Activated CD4-positive, CD25-positive, alpha-beta regulatory T cell treated with anti-CD3 and anti-CD28 coated beads, Interleukin-2, amount 50 U/mL, for 24 hours (primary cell): Measurements from ENCODE around the gene DPH1.
A peak's percentile ranks its signal among the peaks of the same experiment; 100 is the strongest.

Experiments
- ATAC-seq, 2 donors: fragments of 150-1000 bp; cut with Tn5 transposase; one replicate each; pipeline ENCODE4 v1.10.0; 2021; ENCODE audit warnings: mild to moderate bottlenecking in 1 of 2, moderate library complexity in 1 of 2

Gene DPH1

DNA sequence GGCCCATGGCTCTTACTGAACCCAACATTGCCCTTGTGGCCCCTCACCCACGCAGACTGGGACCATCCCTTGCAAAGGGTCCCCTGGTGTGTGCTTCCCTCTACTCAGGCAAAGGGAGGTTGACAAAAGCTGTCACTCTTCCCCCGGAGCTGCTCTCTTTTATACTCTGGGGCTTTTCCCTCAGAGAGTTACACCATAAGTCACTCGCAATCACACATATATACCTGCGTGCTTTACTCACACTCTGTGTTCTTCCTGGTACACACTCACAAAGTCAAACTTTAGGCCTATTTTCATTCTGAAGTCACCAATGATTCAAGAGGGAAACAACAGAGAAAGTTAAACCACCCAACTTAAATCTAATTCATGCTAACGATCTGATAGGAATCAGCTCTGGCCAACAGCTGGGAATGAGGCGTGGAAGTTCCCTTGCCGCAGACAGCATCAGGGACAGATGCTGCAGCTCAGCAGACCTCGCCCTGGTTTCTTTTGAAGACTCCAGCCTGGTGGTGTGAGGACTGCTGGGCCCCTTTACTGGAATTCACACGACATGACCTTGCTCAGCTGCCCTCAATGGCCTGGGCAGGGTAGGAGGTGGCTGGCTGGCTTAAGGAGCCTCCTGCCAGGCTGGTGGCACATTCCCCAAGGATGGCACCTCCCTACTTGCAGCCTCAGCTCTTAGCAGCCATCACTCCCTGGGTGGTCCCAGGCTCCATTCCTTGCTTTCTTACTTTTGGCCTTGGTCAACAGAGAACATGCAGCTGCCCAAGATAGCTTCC lies 52.2 kb downstream of the DPH1 start:
- peak in 1 of 2 donors; percentile 24 for ATAC-seq

DNA sequence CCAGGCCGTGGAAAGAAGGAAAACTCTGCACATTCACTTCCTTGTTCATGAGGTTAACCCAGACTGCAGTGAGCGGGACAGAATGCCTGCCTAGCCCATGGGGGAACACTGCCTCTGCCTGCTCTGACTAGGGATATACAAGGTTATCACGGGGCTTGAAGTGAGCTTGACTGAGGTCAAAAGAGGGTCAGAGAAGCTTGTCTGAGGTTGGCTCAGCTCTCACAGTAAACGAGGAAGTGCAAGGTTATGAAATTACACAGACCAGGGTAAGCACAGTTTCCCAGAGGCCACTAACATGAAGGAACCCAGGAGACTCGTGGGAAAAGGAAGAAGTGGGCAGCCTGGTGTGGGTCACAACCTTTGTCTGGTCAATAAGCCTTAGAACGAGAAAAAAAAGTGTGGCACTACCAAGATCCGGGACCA lies 53.7 kb downstream of the DPH1 start:
- peak in 1 of 2 donors; percentile 28 for ATAC-seq

DNA sequence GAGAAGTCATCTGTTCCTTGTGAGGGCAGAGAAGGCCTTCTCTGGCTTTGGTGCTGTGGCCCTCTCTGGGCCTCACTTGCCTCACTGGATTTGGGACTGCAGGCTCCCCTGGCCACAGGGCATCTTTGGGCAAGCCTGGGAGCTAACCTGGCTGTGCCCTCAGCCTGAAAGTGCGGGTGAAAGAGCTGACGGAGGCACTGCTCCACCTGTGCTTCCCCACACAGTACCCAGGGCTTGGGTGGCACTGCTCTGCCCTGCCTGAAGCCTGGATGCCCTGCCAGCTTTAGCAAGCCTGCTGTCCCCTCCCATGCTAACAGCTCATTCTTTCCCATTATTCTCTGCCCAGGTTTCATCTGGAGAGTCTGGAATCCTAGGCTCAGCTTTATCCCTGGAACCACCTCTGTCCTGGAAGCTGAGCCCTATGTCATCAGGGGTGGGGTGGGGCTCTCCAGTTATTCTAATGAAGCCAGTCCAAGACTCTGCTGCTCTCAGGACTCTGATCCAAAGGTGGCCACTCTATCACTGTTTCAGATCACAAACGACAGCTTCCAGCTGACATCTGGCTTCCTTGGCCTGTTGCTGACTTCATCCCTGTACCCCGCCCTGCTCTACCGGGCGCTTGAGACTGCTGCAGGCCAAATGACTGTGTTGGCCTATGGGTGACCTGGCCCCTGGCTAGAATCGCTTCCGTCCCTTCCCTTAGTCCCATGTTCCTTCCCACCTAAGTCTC lies 54.2 kb downstream of the DPH1 start:
- ATAC-seq: no peak

DNA sequence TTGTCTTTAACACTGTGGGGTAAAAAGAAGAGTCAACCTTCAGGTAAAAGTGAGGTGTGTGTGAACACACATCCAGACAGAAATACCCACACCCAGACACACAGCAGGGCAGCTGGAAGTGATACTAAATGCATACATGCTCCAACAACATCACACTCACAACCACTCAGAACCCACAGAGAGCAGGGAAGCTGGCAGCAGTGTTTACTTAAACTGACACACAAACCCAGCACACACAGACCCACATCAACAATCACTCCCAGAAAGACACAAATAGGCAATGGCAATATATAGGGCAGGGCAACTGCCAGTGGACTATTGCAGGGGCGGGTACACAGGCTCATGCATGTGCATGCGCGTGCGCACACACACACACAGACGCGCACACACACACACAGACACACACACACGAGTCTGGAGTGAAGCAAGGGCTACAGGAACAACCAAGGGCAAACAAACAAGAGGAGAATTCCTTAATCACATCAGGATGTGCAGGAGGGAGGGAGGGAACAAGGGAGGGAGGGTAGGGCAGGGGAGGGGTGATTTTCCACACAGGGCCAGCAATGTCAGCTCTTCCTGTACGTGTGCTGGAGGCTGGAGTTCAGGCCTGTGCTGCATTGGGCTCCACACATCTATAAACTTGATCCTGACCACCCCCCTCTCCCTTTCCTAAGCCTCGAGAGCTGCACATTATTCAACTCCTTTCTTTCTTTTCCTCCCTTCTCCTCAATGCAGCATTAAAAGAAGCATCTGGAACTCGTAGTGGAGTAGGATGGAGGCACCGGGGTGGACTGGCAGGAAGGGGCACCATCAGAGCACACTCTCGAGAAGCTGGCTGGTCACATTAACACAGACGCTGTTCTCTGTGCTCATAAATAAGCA lies 55.1 kb downstream of the DPH1 start:
- no peak for ATAC-seq

DNA sequence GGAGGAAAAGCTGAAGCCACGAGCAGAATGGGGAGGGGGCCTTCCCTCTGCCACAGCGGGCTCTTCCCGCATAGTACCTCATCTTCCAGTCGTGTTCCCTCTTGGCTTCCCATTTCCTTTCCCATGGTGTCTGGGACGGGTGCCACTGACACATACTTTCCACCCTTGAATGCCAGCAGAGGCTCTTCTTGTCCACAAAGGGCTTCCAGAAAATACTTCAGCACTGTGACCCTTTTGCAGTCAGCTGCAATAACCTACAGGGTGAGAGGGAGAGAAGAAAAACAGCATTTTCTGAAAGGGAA lies 55.6 kb downstream of the DPH1 start:
- ATAC-seq: no peak

DNA sequence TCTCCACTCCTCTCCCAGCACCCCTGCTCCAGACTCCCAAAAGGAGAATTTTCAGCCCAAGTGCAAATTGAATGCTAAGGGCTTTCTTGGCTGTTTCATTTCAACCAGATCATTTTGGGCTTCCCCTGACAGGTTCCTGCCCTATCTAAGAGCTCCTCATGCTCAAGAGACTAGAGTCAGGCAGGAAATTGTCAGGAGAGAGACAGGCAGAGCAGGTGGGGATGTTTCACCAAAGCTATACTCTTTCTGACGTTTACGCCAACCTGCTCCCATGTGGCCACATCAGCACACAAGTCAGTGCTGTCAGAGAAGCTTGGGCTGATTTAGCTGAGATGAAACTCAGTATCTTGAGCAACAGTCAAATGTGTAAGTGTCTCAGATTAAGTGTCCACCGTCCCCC lies 56.4 kb downstream of the DPH1 start:
- ATAC-seq: no peak

DNA sequence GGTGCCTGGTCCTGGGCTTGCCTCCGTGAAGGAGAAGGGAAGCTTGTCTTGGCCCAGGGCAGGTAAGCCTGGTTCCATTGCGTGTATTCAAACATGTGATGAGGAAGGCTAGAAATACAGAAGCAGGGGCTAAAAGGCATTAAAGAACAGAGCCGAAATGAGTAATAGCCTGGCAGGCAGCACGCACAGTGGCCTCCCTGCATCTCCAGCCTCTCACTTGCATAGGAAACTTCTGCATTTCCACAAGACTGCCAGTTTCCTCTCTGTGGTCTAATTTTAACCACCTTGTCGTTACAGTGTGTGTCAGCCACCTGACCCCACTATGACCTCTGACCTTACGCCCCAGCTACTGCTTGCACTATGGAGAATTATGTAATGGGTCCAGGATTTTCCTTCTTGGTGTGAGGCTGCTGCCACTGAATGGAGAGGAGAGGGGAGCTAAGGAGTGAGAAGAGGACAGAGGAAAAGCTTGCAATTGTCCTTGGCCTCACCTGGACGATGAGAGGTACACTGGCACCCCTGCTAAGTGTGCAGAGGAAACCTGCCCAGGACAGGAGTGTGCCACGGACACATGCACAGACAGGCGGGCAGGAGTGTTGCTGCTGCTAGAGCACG lies 57.8 kb downstream of the DPH1 start:
- peak; percentile 73 to 74 for ATAC-seq

DNA sequence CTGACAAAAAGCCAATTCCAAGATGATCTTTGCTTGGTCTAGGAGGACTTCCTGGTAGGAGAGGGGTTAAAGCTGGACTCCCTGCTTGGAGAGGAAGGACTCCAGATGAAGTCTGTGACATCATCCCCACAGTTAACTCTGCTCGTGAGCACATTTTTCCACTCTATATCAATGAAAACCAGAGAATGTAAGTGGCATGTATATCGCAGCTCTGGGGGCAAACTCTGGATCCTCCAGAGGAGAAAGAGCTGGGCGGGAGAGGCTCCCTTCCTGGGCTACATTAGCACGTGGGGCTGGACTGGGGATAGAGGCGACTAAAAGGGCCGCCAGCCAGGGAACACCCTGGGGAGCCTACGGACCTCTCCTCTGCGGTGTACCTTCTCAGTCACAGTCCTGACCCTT lies 59.1 kb downstream of the DPH1 start:
- ATAC-seq: peak; percentile 3 to 10

DNA sequence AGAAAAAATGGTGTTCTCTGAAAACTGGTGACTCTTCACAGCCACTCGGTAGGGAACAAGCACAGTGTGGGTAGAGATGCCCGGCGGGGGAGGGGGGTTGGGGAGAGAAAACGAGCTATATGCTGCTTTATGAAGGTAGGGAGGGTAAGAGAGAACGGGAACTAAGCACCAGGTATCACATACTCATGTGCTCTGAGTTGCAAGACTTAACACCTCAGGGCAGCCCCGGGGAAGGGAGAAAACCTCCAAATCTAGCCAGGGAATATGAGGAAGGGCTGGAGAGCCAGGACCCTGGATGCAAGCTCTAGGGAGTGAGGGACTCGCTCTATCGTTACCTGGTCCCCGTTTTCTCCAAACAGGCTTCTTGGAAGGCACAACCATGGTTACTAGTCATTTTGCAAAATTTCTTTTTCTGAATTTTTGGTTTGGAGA lies 60.3 kb downstream of the DPH1 start:
- ATAC-seq: no peak

DNA sequence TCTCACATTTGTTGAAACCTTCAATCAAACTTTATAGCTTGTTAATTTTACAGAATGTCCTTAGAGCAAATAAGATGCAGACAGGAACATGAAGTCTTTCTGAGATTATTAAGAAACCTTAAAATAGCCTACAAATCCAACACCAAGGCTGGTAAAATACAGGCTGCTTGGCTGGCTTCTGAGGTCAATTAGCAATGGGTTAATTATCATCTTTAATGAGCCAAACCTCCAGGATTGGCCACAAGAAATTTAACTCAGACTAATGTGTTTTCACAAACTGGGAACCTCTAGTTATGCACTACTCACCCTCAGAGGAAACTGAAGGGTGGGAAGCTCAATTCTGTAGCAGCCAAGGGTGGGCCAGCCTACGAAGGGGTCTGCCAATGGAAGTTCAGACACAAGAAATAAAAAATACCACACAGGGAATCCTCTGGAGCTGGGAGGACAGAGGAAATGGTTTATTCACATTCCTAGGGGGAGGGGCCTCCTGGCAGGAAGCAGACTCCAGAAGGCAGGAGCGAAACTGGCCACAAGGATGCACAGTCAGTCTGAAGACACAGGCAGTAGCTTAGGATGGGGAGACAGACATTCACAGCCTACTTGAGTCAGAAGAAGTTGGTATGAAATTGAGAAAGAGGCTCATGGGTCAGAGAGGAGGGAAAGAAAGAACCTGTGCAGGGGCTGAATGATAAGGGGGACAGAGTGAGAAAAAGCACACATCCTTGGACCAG lies 61.0 kb downstream of the DPH1 start:
- ATAC-seq: no peak

DNA sequence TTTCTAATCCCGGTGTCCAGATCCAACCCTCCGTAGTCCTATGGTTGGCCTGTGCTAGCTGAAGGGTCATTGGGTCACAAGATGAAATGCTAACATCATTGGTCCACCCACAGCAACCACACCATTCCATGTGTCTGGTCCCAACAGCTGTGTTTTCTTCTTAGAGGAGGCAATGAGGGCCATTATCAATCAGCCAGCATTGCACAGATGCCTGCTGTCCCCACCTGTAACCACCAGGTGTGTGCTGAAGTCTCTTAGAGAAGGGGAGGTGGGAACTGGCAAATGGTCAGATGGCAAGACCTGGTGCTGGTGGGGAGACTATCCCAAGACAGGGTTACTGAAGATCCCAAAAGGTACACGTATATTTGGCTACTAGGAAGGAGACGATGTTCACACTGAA lies 62.3 kb downstream of the DPH1 start:
- ATAC-seq: no peak

DNA sequence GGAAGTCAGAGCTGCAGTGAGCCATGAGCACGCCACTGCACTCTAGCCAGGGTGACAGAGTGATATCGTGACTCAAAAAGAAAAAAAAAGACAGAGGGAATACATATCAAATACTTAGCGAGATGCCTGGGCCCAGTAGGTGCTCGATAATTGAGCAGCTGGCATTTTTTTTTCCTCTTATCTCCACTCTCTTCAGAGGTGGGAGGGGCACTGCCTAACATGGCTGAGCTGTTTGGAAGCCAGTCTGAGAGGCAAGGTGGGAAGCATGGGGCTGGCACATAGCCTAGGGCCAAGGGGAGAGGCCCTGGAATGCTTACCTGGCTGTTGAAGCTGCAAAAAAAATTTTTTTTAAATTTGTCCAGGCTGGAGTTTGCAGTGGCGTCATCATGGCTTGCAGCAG lies 63.4 kb downstream of the DPH1 start:
- no peak for ATAC-seq
